Measurements from ENCODE around the gene GMDS.

GMDS gene

DNA sequence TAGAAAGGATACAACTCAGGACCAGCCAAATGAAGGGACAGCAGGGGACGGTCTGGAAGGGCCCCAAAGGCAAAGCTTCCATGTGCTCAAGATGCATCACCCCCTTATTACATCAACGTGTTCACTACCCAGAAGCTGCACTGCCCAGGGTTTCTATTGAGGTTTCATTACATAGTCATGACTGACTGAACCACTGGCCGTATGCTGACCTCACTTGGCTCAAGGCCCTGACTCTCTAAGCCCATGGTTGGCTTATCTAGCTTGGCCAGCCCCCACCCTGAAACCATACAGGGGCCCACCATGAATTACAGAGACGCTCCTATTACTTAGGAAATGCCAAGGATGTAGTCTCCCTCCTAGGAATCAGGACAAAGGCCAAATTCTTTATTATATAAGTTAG, 456.3 kb downstream of the GMDS start:
- no peak overlapping the region for H3K4me3 ChIP-seq (ENCODE audit: low read depth, low read length)
- DNase-seq (ENCODE audit: low read depth), result no peak
- TF ChIP-seq, protein P1, sequence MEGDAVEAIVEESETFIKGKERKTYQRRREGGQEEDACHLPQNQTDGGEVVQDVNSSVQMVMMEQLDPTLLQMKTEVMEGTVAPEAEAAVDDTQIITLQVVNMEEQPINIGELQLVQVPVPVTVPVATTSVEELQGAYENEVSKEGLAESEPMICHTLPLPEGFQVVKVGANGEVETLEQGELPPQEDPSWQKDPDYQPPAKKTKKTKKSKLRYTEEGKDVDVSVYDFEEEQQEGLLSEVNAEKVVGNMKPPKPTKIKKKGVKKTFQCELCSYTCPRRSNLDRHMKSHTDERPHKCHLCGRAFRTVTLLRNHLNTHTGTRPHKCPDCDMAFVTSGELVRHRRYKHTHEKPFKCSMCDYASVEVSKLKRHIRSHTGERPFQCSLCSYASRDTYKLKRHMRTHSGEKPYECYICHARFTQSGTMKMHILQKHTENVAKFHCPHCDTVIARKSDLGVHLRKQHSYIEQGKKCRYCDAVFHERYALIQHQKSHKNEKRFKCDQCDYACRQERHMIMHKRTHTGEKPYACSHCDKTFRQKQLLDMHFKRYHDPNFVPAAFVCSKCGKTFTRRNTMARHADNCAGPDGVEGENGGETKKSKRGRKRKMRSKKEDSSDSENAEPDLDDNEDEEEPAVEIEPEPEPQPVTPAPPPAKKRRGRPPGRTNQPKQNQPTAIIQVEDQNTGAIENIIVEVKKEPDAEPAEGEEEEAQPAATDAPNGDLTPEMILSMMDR (IDR thresholded peaks at IDR 0.05; ENCODE audit: insufficient read depth, low read depth, low read length, missing control alignments), result no peak

DNA sequence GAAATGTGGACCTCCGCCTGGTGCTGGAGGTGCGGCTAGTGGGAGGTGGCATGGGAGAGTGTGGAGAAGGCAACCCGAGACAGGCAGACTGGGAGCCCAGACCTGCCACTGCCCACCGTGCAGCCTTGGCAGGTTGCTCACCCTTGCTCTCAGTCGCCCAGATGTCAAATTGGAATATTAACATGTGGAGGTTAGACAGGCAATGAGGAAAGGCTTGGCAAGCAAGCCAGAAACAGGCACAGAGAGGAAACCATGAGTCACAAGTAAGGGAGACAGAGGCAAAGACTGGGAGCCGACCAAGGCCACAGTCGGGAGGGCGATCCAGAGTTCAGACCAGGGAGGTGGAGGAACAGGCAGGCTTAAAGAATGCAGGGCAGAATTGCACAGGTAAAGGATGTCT, 457.5 kb downstream of the GMDS start:
- no peak overlapping the region for H3K4me3 ChIP-seq (ENCODE audit: low read depth, low read length)
- TF ChIP-seq, protein P1 (IDR thresholded peaks at IDR 0.05; ENCODE audit: insufficient read depth, low read depth, low read length, missing control alignments), result no peak
- DNase-seq (ENCODE audit: low read depth), result no peak

GRCh38 chr6:1786455-1787453, 458.7 kb downstream of the GMDS start:
- TF ChIP-seq, protein P1 (IDR thresholded peaks at IDR 0.05; ENCODE audit: insufficient read depth, low read depth, low read length, missing control alignments), result no peak
- DNase-seq (ENCODE audit: low read depth), result peak; percentile 64
- H3K4me3 ChIP-seq (ENCODE audit: low read depth, low read length), result no peak overlapping the region

GRCh38 chr6:1784422-1784884, 461.0 kb downstream of the GMDS start:
- DNase-seq (ENCODE audit: low read depth), result no peak
- TF ChIP-seq, protein P1 (IDR thresholded peaks at IDR 0.05; ENCODE audit: insufficient read depth, low read depth, low read length, missing control alignments), result no peak
- no peak overlapping the region for H3K4me3 ChIP-seq (ENCODE audit: low read depth, low read length)

DNA sequence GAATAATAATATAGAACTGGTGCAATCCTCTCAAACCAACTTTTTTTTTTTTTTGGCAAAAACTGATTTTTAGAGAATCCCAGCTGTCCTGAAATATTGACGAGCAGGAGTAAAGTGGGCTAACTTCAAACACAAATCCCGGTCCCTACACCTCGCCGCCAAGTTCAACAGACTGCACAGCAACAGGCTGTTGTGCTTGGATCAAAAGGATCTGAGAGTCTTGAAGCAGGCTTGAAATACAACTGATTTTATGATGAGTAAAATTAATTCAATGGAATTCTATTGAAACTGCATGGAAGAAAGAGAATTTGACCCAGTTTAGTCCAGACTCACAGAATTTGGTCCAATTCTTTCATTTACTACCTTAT, 463.6 kb downstream of the GMDS start:
- no peak overlapping the region for H3K4me3 ChIP-seq (ENCODE audit: low read depth, low read length)
- DNase-seq (ENCODE audit: low read depth), result no peak
- TF ChIP-seq, protein P1 (IDR thresholded peaks at IDR 0.05; ENCODE audit: insufficient read depth, low read depth, low read length, missing control alignments), result no peak

DNA sequence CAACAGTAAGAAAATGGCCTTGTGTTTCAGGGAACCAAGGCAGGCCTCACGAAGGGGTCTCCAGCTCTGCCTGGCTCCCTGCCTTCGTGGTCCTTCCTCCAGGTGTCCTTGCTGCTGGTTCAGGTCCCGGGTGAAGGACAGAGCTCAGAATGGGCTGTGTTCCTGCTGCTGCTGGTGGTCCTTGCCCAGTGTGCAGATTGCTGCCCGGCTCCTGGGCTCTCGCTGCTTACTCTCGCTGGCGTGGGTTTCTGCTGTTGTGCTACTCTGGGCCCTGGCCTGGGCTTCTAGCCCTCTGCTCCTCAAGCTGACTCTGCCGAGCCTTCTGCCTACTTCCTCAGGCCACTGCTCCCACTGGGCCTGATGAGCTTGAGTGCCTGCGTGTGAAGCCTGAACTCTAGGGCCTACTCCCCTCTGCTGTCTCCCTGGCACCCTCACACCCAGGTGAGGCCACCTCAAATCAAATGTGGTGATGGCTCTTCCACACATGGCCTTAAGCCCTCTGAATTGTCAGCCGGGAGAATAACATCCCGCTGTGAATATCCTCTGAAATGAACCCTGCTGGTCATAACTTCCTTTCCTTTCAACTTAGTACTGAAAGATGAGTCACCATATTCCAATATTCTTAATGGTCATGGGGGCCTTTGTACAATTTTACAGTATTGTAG, 464.1 kb downstream of the GMDS start:
- DNase-seq (ENCODE audit: low read depth), result no peak
- TF ChIP-seq, protein P1 (IDR thresholded peaks at IDR 0.05; ENCODE audit: insufficient read depth, low read depth, low read length, missing control alignments), result no peak

More for the DNA sequence above, 464.1 kb downstream of the GMDS start:
- no peak overlapping the region for H3K4me3 ChIP-seq (ENCODE audit: low read depth, low read length)
